SU-DHL-6 (cell line): ENCODE measurements around the gene COX15.

ENCODE experiments used
- CTCF ChIP-seq: fragments of 200-600 bp; sonication (generic); IDR thresholded peaks from one replicate; pipeline ENCODE4 v1.5.1; 2017; ENCODE audit warnings: antibody characterized with exemption, mild to moderate bottlenecking, low read length, moderate library complexity; ENCODE audit not compliant: insufficient read depth, poor library complexity, severe bottlenecking
- EZH2phosphoT487 ChIP-seq: fragments of 200-600 bp; sonication (generic), shearing (Covaris generic); conservative IDR thresholded peaks from 2 replicates; pipeline ENCODE4 v1.6.1; 2018; ENCODE audit warnings: mild to moderate bottlenecking, antibody characterized with exemption, low read length, moderate library complexity, mixed read lengths

DNA sequence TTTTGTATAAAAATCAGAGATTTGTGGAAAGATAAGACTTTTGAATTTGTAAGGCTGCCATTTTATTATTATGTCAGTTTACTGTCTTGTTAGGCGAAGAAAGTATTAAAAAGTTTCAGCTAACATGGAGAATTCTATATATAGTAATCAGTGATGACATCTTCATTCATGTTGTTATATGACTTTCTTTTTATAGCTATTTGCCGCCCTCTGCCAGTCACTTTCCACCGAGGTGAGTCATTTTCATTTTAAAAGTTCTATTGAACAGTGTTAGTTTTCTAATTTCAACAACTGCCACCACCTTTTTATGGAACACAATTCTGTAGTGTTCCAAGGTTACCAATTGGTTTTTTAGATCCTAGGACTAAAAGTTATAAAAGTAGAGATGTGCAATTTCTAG, 11.9 kb upstream of the COX15 start:
- TF ChIP-seq CTCF: no peak
- no peak for TF ChIP-seq EZH2phosphoT487
